HCT116 (cell line): ENCODE results near the gene SLC16A10. TPM values are rescaled to one million over a fixed set of nuclear protein-coding genes. Genes with fewer than 3 reads are reported as not detected.

ENCODE experiments used
- ATAC-seq: fragments of 200-7000 bp; cut with Tn5 transposase; 2 replicates; pipeline ENCODE4 v1.9.1; 2020; ENCODE audit warnings: mild to moderate bottlenecking, moderate library complexity
- BruUV-seq: library from RNA; stranded (reverse); fragments of 400-500 nt; replicated peaks from 2 replicates; lab custom pipeline; 2021; lab: Mats Ljungman, UMichigan
- CTCF ChIA-PET: fragments of 300-600 bp; sonication (Branson Sonifier 250); formaldehyde crosslinking; loops from one replicate; lab custom pipeline; 2021; ENCODE audit warnings: antibody characterized with exemption; lab: Charles Lee
- POLR2A ChIA-PET: fragments of 300-600, 350-600 bp; sonication (Branson Sonifier 250); formaldehyde crosslinking; loops from one replicate; lab custom pipeline; 2021; ENCODE audit warnings: antibody characterized with exemption; lab: Charles Lee
- RAD21 ChIA-PET, 2 experiments: fragments of 300-600 bp; sonication (Branson Sonifier 250); formaldehyde crosslinking; loops; one replicate each; lab custom pipeline; 2023; ENCODE audit warnings: low total read pairs in 2 of 2; ENCODE audit not compliant: uncharacterized antibody in 2 of 2, unreplicated experiment in 2 of 2, low non-redundant PET in 1 of 2; lab: Charles Lee
- DNase-seq: peaks from one replicate; pipeline ENCODE4 v3.0.0-alpha.2; 2010; ENCODE audit warnings: low read depth, low spot score
- H2AFZ ChIP-seq: fragments of 200-600 bp; shearing (Covaris generic), sonication (generic); 2 replicates; pipeline ENCODE4 v1.6.1; 2017; ENCODE audit warnings: low read depth, mixed run types, mixed read lengths, antibody characterized with exemption, low read length; ENCODE audit not compliant: poor library complexity, severe bottlenecking
- H3K27ac ChIP-seq: 2 replicates; pipeline ENCODE4 v1.5.1; 2012; ENCODE audit warnings: low read depth, low read length
- H3K27me3 ChIP-seq: fragments of 200-600 bp; sonication (generic); 2 replicates; pipeline ENCODE4 v1.6.1; 2016; ENCODE audit warnings: mixed run types, low read length, mixed read lengths; ENCODE audit not compliant: insufficient read depth
- H3K36me3 ChIP-seq, 2 experiments: fragments of 200-500 bp in 1 of 2; fragments of 200-600 bp in 1 of 2; sonication (Bioruptor generic) in 1 of 2; sonication (generic) in 1 of 2; 2 replicates each; pipeline versions ENCODE4 v1.5.1 to v1.6.1; 2014 to 2016; ENCODE audit warnings: low read length in 2 of 2, inconsistent platforms in 1 of 2, mixed read lengths in 1 of 2, mixed run types in 1 of 2; ENCODE audit not compliant: insufficient read depth in 2 of 2, control insufficient read depth in 1 of 2
- H3K4me1 ChIP-seq, 2 experiments: fragments of 200-600 bp in 1 of 2; sonication (generic) in 1 of 2; 2 replicates each; pipeline versions ENCODE4 v1.5.1 to v1.6.1; 2012 to 2017; ENCODE audit warnings: low read length in 2 of 2, inconsistent platforms in 1 of 2, mild to moderate bottlenecking in 1 of 2, mixed read lengths in 1 of 2, mixed run types in 1 of 2, moderate library complexity in 1 of 2; ENCODE audit not compliant: insufficient read depth in 2 of 2, control insufficient read depth in 1 of 2
- H3K4me2 ChIP-seq: fragments of 200-600 bp; sonication (generic); 2 replicates; pipeline ENCODE4 v1.6.1; 2017; ENCODE audit warnings: mixed run types, low read length, mixed read lengths
- H3K4me3 ChIP-seq, 2 experiments: fragments of 200-600 bp in 1 of 2; sonication (generic) in 1 of 2; replicated peaks in 1 of 2; 2 replicates each; pipeline ENCODE4 v1.5.1; 2011 to 2016; ENCODE audit warnings: low read length in 2 of 2, control low read depth in 1 of 2, low read depth in 1 of 2, mild to moderate bottlenecking in 1 of 2, mixed read lengths in 1 of 2, mixed run types in 1 of 2
- H3K79me2 ChIP-seq: fragments of 200-600 bp; sonication (generic); 2 replicates; pipeline ENCODE4 v1.6.1; 2017; ENCODE audit warnings: mild to moderate bottlenecking, mixed run types, low read length, moderate library complexity, mixed read lengths; ENCODE audit not compliant: insufficient read depth
- H3K9ac ChIP-seq: fragments of 200-600 bp; sonication (generic); 2 replicates; pipeline ENCODE4 v1.6.1; 2016; ENCODE audit warnings: low read length, mixed read lengths
- H3K9me2 ChIP-seq: fragments of 200-600 bp; sonication (generic), shearing (Covaris generic); 2 replicates; pipeline ENCODE4 v1.6.1; 2017; ENCODE audit warnings: mixed run types, mild to moderate bottlenecking, moderate library complexity; ENCODE audit not compliant: insufficient read depth
- H3K9me3 ChIP-seq, 2 experiments: fragments of 200-500 bp in 1 of 2; fragments of 200-600 bp in 1 of 2; sonication (Bioruptor generic) in 1 of 2; sonication (generic) in 1 of 2; 2 replicates each; pipeline ENCODE4 v1.6.1; 2014 to 2017; ENCODE audit warnings: low read length in 2 of 2, mixed read lengths in 2 of 2, inconsistent platforms in 1 of 2, low read depth in 1 of 2, mild to moderate bottlenecking in 1 of 2, mixed run types in 1 of 2, moderate library complexity in 1 of 2; ENCODE audit not compliant: control insufficient read depth in 1 of 2, insufficient read depth in 1 of 2
- H4K20me1 ChIP-seq: fragments of 200-600 bp; sonication (generic), shearing (Covaris generic); 2 replicates; pipeline ENCODE4 v1.6.1; 2017; ENCODE audit warnings: mixed run types, mild to moderate bottlenecking, moderate library complexity; ENCODE audit not compliant: insufficient read depth
- CBX3 ChIP-seq: IDR thresholded peaks from 2 replicates; pipeline ENCODE4 v1.6.1; 2012; ENCODE audit warnings: low read depth
- CEBPB ChIP-seq: IDR thresholded peaks from 2 replicates; pipeline ENCODE4 v1.6.1; 2012; ENCODE audit warnings: low read depth
- CTCF ChIP-seq, 3 experiments: fragments of 200-600 bp in 1 of 3; sonication (generic) in 1 of 3; IDR thresholded peaks in 2 of 3; conservative IDR thresholded peaks in 1 of 3; 2 replicates each; pipeline ENCODE4 v1.5.1; 2012 to 2017; ENCODE audit warnings: low read depth in 2 of 3, low read length in 2 of 3, antibody characterized with exemption in 1 of 3, borderline replicate concordance in 1 of 3, control low read depth in 1 of 3, mild to moderate bottlenecking in 1 of 3, mixed read lengths in 1 of 3, mixed run types in 1 of 3, moderate library complexity in 1 of 3; ENCODE audit not compliant: insufficient read depth in 1 of 3
- EGR1 ChIP-seq: IDR thresholded peaks from 2 replicates; pipeline ENCODE4 v1.6.1; 2012; ENCODE audit warnings: low read depth
- JUND ChIP-seq: IDR thresholded peaks from 2 replicates; pipeline ENCODE4 v1.6.1; 2012
- MAX ChIP-seq: IDR thresholded peaks from 2 replicates; pipeline ENCODE4 v1.6.1; 2012
- POLR2A ChIP-seq: IDR thresholded peaks from 2 replicates; pipeline ENCODE4 v1.7.0; 2011; ENCODE audit warnings: borderline replicate concordance; ENCODE audit not compliant: insufficient read depth, insufficient read length; ENCODE audit errors: extremely low read depth
- POLR2AphosphoS5 ChIP-seq: IDR thresholded peaks from 2 replicates; pipeline ENCODE4 v1.6.1; 2011; ENCODE audit warnings: mild to moderate bottlenecking, low read depth, low read length, moderate library complexity
- RAD21 ChIP-seq: IDR thresholded peaks from 2 replicates; pipeline ENCODE4 v1.6.1; 2012; ENCODE audit warnings: low read depth, mild to moderate bottlenecking
- SIN3A ChIP-seq: IDR thresholded peaks from 2 replicates; pipeline ENCODE4 v1.6.1; 2012; ENCODE audit warnings: low read depth
- SRF ChIP-seq: IDR thresholded peaks from 2 replicates; pipeline ENCODE4 v1.6.1; 2012; ENCODE audit warnings: low read depth
- TCF7L2 ChIP-seq: IDR thresholded peaks from 2 replicates; pipeline ENCODE4 v1.7.0; 2011; ENCODE audit warnings: borderline replicate concordance, inconsistent platforms; ENCODE audit not compliant: insufficient read depth, insufficient read length; ENCODE audit errors: extremely low read depth
- ZFX ChIP-seq: fragments of 450-650 bp; IDR thresholded peaks from 2 replicates; pipeline ENCODE4 v1.6.1; 2017
- ZNF274 ChIP-seq: fragments of 200-500 bp; sonication (Bioruptor generic); IDR thresholded peaks from 2 replicates; pipeline ENCODE4 v1.6.1; 2014; ENCODE audit warnings: mild to moderate bottlenecking, low read depth, low read length, inconsistent platforms
- intact Hi-C: fragments of 100-400 bp; cut with micrococcal nuclease; formaldehyde crosslinking; loops from 2 replicates; pipeline ENCODE4 v1.10.0; 2022
- total RNA-seq: library from RNA; stranded (reverse); gene quantifications from one replicate; pipeline ENCODE4 v1.2.1, GENCODE V29; 2021; ENCODE audit not compliant: unreplicated experiment
- TF ChIP-seq, protein P1 (sequence below): IDR thresholded peaks from 2 replicates; pipeline ENCODE4 v1.6.1; 2012

Gene SLC16A10
- total RNA-seq, 1 experiment from 2014 or later, result 8.3 TPM

GRCh38 chr6:111259089-111259831 is 172.0 kb downstream of the SLC16A10 start:
- TF ChIP-seq CTCF (IDR thresholded peaks at IDR 0.05 in 2 of 3, conservative IDR thresholded peaks at IDR 0.05 in 1 of 3; ENCODE audit: borderline replicate concordance in 1 of 3, insufficient read depth in 1 of 3, low read depth in 2 of 3, low read length in 2 of 3) (peak; percentile 91 to 96 (median 93)), EGR1 (no peak), CBX3 (peak; percentile 84; the same call in 1 of the 2 replicates), SRF (no peak), POLR2AphosphoS5 (peak; percentile 92), SIN3A (peak; percentile 52; the same call in 1 of the 2 replicates), ZNF274 (no peak), MAX (peak; percentile 98), RAD21 (peak; percentile 97), JUND (no peak), ZFX (peak; percentile 69; the same call in 1 of the 2 replicates), CEBPB (no peak), TCF7L2 (no peak), POLR2A (peak; percentile 74)
- TF ChIP-seq, protein P1, sequence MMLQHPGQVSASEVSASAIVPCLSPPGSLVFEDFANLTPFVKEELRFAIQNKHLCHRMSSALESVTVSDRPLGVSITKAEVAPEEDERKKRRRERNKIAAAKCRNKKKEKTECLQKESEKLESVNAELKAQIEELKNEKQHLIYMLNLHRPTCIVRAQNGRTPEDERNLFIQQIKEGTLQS, result no peak
- Histone ChIP-seq H2AFZ (peak overlapping the region; percentile 75), H3K9me2 (no peaks in the 10 kb centered on the region), H3K4me1 (peaks cover 14 to 43% of the 10 kb centered on the region in 2 experiments), H3K27me3 (no peaks in the 10 kb centered on the region), H3K9ac (peak overlapping the region; percentile 76), H4K20me1 (no peaks in the 10 kb centered on the region), H3K36me3 (no peaks in the 10 kb centered on the region), H3K27ac (peak overlapping the region; percentile 61), H3K4me3 (peak overlapping the region; percentile 72 to 82), H3K4me2 (peak overlapping the region; percentile 94), H3K9me3 (no peaks in the 10 kb centered on the region), H3K79me2 (peaks cover 28% of the 10 kb centered on the region)
- ChIA-PET POLR2A (interaction anchor here (0.6 to 0.8 kb wide), 4 partner anchors 224 to 784 kb away, joined by 3 to 4 read pairs (median 3); partner anchors contain the start of genes AMD1 and REV3L), RAD21 (interaction anchor here (0.7 to 1.0 kb wide), 3 partner anchors 219 to 546 kb away, joined by 3 to 8 read pairs (median 4); no protein-coding TSS in a partner anchor), CTCF (interaction anchor here (0.9 to 2.3 kb wide), 14 partner anchors 49 to 904 kb away, joined by 3 to 25 read pairs (median 4); partner anchors contain the start of gene TRAF3IP2)
- ATAC-seq (peak; percentile 96), DNase-seq (peak; percentile 98)
- intact Hi-C loops, result loop anchor here (1.0 to 5.0 kb wide), 5 partner anchors 220 to 784 kb away; no protein-coding TSS in a partner anchor
- TSS peak; percentile 58 for BruUV-seq
